ENCODE data around the gene AIF1.

AIF1 gene

DNA sequence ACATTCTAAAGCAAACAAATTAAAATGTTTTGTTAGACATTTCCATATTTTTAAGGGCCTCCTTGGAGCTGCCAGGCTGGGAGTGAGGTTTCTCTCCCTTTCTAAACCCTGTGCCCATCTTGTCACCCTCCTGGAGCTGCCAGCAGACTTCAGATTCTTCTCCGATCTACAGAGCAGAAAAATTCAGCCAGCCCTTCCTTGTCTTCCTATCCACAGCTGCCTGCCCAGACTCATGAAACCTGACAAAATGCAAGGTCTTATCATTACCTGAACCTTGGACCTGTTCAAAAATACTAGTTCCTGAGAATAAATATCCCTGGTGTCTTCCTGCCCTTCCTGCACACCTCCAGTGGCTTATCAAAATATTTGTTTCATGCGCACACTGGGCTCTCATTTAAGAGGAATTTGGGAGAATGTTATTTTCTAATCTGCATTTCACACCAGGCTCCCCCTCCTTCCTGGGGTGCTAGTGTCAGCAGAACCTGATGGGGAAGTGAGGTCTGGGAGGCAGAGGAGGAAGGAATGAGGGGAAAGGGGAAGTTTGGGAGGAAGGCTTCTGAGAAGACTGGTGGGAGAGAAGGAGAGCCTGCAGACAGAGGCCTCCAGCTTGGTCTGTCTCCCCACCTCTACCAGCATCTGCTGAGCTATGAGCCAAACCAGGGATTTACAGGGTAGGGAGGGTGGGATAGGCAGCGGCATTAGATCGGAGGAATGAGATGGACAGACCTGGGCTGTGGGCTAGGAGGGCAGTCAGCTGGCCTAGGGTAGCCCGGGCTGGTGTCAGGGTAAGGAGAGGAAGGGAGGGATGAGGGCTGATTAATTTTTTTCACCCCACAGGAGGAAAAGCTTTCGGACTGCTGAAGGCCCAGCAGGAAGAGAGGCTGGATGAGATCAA, at the start of gene AIF1:
TSS of gene AIF1 (plus strand) at position 551 of the 895 bp plus-strand sequence. CDS start at position 647, 96 bp downstream.
- DNase-seq (ENCODE audit: low spot score), result no peak

GRCh38 chr6:31567531-31568370, 47.3 kb upstream of the AIF1 start:
- no peak for DNase-seq (ENCODE audit: low spot score)

DNA sequence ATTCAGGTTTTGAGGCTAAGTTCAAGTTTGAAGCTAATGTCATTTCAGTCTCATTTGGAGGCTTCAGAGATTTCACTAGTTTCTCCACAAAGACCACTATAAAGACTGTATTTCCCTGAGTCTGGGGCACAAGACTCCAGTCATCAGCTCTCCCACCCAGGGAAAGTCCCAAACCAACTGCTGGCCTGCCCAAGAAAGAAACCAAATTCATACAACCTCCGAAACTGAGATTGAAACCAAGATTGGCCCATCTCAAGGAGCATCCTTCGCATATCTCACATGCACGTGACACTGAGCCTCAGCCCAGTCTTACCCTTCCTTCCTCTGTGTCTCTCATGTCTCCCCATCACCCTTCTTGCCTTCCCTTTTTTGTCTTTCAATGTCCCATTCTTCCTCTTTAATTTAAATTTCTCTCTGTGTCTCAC, 46.5 kb upstream of the AIF1 start:
- DNase-seq (ENCODE audit: low spot score), result no peak

GRCh38 chr6:31569861-31570536, 45.0 kb upstream of the AIF1 start:
- DNase-seq (ENCODE audit: low spot score), result no peak

- no peak for DNase-seq (ENCODE audit: low spot score)
Observed at GRCh38 chr6:31572041-31572911, 42.8 kb upstream of the AIF1 start, which contains the start of gene LTA. Gene LTA (plus strand): TSS chr6:31572289. CDS start chr6:31572743, 454 bp downstream.

GRCh38 chr6:31573239-31574105, 41.6 kb upstream of the AIF1 start:
- no peak for DNase-seq (ENCODE audit: low spot score)

GRCh38 chr6:31574106-31575061, 40.6 kb upstream of the AIF1 start:
- no peak for DNase-seq (ENCODE audit: low spot score)

- no peak for DNase-seq (ENCODE audit: low spot score)
Observed at GRCh38 chr6:31575335-31575901, 39.6 kb upstream of the AIF1 start, which contains the start of gene TNF. Gene TNF (plus strand): TSS chr6:31575565. CDS start chr6:31575742, 177 bp downstream.

DNA sequence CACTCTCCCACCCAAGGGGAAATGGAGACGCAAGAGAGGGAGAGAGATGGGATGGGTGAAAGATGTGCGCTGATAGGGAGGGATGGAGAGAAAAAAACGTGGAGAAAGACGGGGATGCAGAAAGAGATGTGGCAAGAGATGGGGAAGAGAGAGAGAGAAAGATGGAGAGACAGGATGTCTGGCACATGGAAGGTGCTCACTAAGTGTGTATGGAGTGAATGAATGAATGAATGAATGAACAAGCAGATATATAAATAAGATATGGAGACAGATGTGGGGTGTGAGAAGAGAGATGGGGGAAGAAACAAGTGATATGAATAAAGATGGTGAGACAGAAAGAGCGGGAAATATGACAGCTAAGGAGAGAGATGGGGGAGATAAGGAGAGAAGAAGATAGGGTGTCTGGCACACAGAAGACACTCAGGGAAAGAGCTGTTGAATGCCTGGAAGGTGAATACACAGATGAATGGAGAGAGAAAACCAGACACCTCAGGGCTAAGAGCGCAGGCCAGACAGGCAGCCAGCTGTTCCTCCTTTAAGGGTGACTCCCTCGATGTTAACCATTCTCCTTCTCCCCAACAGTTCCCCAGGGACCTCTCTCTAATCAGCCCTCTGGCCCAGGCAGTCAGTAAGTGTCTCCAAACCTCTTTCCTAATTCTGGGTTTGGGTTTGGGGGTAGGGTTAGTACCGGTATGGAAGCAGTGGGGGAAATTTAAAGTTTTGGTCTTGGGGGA, 38.9 kb upstream of the AIF1 start:
- DNase-seq (ENCODE audit: low spot score), result no peak

GRCh38 chr6:31576897-31577578, 38.0 kb upstream of the AIF1 start:
- DNase-seq (ENCODE audit: low spot score), result no peak

- no peak for DNase-seq (ENCODE audit: low spot score)
Observed at GRCh38 chr6:31577579-31577966, 37.5 kb upstream of the AIF1 start.

DNA sequence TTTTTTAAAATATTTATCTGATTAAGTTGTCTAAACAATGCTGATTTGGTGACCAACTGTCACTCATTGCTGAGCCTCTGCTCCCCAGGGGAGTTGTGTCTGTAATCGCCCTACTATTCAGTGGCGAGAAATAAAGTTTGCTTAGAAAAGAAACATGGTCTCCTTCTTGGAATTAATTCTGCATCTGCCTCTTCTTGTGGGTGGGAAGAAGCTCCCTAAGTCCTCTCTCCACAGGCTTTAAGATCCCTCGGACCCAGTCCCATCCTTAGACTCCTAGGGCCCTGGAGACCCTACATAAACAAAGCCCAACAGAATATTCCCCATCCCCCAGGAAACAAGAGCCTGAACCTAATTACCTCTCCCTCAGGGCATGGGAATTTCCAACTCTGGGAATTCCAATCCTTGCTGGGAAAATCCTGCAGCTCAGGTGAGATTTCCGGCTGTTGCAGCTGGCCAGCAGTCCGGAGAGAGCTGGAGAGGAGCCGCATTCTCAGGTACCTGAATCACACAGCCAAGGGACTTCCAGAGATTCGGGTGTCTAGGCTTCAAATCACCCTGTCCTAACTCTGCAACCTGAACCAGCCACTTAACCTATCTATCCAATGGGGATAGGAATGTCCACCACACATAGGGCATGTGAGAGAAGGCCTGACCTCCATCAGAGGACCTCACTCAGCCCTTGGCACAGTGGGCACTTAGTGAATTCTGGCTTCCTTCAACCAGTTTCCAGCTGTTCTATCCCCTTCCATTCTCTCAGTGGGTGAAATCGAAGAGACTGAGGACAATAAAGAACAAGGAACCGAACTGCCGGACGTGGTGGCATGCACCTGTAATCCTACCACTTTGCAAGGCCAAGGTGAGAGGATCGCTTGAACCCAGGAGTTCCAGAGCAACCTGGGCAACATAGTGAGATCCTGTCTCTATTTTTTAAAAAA, 36.6 kb upstream of the AIF1 start:
- no peak for DNase-seq (ENCODE audit: low spot score)

- DNase-seq (ENCODE audit: low spot score), result no peak
Observed at GRCh38 chr6:31579119-31579505, 35.9 kb upstream of the AIF1 start.

- no peak for DNase-seq (ENCODE audit: low spot score)
Observed at GRCh38 chr6:31579546-31580437, 35.2 kb upstream of the AIF1 start.

DNA sequence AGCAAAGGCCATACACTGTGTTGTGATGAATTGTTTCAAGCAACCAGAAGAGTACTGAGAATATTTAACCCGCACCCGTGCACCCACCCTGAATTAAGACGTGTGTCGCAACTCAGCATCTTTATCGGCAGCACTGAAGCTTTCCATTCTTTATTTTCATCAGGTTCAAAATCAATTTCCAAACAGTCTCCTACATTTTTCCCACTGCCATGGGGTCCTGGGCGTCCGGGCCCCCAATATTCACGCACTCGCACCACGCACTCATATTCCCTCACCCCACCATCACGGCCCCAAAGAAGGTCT, 34.6 kb upstream of the AIF1 start:
- no peak for DNase-seq (ENCODE audit: low spot score)
